GM19372 (cell line): ENCODE results near the gene CACNA1H.

Experiments used
- ATAC-seq: cut with Tn5 transposase; IDR thresholded peaks from one replicate; pipeline ENCODE4 v1.9.1; 2021; ENCODE audit warnings: mild to moderate bottlenecking, low read depth, moderate library complexity; ENCODE audit not compliant: unreplicated experiment

Gene CACNA1H

GRCh38 chr16:1171001-1171400, 18.1 kb downstream of the CACNA1H start:
- ATAC-seq, result no peak

GRCh38 chr16:1171854-1172428, 19.0 kb downstream of the CACNA1H start:
- no peak for ATAC-seq

DNA sequence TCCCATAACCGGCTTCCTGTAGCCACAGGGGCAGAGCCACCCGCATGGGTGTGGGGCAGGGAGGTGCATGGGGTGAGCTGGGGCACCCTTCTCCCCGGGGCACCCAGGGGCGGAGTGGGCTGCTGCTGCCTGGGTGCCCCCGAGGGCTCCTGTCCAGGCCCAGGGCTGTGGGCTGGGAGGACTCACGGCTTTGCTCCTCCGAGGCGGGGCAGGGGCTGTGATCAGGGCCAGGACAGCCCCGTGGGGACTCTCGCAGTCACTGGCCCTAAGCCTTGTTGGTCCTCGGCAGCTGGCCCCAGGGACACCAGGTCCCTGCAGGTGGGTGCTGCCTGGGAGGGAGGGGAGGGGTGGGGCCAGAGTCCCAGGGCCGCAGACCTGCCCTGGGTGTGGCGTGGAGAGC, 19.7 kb downstream of the CACNA1H start:
- ATAC-seq, result no peak

DNA sequence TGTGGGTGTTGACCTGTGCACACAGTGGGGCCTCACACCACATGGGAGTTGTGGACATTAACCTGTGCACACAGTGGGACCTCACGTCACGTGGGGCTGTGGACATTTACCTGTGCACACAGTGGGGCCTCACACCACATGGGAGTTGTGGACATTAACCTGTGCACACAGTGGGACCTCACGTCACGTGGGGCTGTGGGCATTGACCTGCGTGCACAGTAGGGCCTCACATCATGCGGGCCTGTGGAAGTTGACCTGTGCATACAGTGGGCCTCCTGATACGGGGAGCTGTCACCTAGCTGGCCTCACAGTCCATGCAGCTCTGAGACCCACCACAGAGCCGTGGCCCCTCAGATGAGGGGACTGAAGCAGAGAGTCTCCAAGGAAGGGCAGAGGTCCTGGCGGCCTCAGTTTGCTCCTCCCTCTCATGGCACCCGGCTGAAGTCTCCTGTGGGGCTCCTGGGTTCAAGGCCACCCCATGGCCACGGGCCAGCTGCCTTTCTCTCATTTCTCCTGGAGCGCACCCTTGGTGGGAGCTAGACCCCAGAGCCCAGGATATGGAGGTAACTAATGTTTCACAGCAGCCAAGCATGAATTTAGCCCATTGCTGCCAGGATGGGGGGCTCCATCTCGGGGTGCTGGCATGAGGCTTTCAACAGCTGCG, 21.0 kb downstream of the CACNA1H start:
- no peak for ATAC-seq

DNA sequence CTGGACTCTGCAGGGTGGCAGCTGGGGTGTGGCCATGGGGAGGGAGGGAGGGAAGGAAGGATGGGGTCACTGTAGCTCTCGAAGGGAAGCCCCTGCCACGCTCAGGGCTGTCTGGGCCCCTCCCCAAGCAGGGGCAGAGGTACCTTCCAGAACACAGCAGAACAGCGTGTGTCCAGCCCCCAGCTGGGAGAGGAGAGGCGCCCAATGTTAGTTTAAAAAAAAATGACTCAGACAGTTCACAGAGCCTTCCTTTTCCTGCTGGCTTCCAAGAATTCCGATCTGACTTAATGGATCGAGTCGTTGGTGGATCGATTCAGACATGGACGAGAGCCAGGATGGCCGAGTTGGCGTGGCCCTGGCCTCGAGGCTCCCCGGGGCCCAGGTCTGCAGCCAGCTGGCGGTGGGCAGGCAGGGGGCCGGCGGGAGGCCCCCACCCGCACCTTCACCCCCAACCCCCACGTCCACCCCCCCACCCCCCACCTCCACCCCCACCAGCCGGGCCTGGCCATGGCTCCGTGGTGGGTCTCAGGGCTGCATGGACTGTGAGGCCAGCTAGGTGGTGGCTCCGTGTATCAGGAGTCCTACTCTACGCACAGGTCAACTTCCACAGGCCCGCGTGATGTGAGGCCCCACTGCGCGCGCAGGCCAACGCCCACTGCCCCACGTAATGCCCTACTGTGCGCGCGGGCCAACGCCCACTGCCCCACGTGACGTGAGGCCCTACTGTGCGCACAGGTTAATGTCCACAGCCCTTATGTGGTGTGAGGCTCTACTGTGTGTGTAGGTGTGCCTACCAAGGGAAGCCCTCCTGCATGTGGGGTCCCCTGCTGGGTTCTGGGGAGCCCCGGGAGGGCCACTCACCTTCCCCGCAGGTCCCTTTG, 21.8 kb downstream of the CACNA1H start:
- ATAC-seq, result no peak

DNA sequence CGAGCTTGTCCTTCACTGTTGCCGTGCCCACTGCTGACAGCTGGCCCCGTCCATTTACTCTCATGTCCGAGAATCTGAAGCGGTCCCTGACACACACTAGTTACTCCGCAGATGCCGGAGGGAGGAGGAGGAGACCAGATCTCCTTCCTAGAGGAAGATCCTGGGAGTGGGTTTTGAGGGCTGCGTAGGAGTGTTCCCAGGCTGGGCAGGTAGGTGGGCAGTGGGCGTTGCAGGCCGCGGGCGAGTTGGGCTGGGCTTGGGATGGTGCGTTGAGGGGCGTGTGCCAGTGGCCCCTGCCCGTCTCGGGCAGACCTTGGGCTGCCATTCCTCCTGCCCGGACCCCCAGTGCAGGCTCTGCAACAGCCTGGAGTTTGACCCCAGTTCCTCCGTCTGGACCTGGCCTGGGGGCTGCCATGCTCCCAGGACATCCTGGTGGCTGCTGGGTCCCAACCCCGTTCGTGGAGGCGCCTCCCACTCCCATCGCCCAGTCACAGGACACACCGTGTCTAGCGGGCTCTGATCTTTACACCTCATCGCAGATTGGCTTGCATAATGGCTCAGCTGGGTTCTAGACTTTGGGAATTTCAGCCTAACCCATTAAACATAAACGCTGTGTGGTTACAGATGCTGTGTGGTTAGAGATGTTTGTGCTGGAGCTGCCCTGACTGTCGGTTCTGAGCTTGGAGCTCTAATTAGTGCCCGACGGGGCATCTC, 22.8 kb downstream of the CACNA1H start:
- ATAC-seq, result no peak

GRCh38 chr16:1176280-1176897, 23.5 kb downstream of the CACNA1H start:
- no peak for ATAC-seq

- no peak for ATAC-seq
Observed at GRCh38 chr16:1177053-1177452, 24.1 kb downstream of the CACNA1H start.

GRCh38 chr16:1177750-1178149, 24.8 kb downstream of the CACNA1H start:
- ATAC-seq, result no peak

GRCh38 chr16:1178295-1178910, 25.5 kb downstream of the CACNA1H start:
- no peak for ATAC-seq

DNA sequence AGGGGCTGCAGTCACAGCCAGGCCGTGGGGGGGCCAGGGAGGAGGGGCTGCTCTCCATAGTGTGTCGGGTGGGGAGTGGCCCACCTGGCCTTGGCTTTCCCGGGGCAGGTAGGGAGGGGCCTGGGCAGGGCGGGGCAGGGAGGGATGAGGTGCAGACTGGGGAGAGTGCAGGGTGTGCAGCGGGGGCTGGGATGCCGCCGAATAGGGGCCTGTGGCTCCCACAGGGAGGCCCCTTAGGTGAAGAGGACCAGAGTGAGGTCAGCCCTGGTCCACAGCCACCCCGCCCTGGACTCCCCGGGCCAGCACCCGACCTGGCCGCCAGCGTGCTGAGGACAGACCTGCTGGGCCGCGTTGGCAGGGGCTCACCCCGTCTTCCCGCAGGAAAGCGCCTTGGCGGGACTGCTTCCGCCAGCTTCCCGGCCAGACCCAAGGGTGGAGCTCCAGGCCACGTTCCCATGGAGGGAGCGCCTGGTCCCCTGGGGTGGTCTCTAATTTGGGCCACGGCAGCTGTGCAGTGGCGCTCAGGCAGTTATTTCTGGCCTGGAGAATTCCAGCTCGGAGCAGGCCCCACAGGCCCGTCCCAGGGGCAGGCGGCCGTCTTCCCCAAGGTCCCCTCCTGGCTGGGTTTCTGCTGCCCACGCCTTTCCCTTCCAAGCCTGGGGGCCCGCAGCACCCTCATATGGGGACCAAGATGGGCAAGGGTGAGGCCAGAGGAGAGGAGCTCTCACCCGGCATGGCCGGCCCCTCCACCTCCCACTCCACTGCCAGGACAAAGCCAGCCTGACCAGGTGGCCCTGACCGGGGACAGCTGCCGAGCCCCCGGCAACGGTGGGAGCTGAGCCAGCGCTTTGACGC, 27.9 kb downstream of the CACNA1H start:
- no peak for ATAC-seq

GRCh38 chr16:1181404-1182315, 28.8 kb downstream of the CACNA1H start:
- no peak for ATAC-seq

GRCh38 chr16:1182316-1182671, 29.4 kb downstream of the CACNA1H start:
- ATAC-seq, result no peak

DNA sequence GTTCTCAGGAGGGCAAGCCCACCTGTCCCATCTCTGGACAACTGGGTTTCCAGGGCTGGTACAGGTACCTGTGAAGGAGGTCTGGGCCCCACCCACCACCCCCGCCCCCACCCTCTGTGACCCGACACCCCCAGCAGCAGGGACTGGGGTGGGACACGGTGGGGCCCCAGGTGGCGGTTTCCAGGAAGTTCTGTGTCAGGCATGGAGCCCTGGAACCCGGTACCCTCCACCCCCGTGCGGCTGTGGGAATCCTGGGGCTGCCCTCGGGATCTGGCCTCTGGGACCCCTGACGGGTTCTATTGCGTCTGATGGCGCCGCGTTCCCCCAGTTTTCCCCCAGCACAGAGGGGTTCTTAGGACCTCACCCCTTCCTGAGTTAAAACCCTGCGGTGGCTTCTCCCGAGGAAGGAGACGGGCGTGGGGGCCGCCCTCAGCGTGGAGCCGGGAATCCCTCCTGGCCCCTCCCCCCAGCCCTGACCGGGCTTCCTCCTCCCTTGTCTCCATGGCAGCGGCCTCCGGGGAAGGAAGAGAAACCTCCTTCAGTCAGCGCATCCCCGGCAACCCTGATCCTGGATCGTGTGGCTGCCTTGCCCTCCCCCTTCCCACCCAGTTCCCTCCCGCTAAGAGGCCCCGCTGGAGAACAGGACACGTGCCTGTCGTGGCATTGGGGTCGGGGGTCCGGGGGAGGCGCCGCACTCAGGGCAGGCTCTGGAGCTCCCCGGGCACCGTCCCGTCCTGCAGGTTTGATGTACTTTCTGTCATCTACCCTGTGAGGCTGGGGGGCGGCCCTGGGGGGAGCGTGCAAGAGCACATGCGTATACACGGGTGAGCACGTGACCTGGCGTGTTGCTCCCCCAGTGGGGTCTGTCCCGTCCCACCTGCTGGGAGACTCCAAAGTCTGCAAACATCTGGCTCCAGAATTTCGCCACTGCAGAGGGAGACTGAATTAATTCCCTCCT, 30.3 kb downstream of the CACNA1H start:
- ATAC-seq, result no peak

DNA sequence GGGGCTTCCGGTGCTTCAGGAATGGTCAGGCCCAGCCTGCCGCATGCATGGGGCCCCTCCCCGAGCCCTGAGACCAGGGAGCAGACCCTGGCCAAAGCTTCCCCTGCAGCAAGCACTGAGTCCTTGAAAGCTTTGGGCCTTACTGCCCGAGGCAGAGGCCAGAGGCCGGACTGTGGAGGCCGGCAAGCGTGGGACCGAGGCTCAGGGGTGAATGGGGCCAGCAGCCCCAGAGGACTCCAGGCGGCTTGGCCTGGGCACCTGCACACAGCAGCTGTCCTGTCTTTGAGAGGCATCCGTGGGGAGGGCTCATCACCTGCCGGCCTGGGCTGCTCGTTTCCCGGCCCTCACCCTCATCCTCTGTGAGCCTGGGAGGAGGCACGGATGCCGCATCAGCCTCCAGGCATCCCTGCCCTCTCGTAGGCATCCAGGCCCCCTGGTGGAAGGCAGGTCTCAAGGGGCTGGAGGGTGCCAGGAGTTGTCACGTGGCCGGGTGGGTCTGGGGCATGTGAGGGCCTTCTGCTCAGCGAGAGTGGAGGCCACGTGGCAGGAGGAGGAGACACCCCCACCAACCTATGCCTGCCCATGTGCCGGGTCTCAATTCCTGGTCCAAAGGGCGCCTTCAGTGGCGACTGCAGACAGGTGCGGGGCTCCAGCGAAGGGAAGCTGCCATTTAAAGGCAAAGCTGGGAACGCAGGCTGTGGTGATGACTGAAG, 31.4 kb downstream of the CACNA1H start:
- no peak for ATAC-seq

DNA sequence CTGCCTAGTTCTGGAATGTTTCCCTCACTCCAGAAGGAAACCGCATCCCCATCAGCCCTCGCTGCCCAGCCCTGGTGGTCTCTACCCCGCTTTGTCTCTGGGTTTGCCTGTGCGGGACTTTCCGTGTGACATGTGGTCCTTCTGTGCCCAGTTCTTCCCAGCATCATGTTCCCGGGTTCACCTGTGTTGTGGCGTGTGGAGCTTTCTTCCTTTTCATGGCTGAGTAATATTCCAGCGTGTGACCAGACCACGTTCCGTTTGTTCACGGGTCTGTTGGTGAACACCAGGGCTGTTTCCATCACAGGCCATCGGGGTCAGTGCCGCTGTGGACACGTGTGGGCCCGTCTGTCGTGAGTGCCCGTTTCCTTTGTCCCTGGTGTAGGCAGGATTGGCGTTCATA, 32.1 kb downstream of the CACNA1H start:
- ATAC-seq, result no peak
